Upper lobe of left lung (tissue), 4 donors: ENCODE measurements around the gene MBD3L5.

ENCODE experiments used
- CTCF ChIP-seq, 6 experiments: fragments of 450-650 bp in 4 of 6; fragments of 200-600 bp in 2 of 6; sonication (generic) in 2 of 6; IDR thresholded peaks; one replicate each; pipeline ENCODE4 v1.5.1; 2016 to 2019; ENCODE audit warnings: antibody characterized with exemption in 6 of 6
- EP300 ChIP-seq, 4 donors: sonication (generic); formaldehyde crosslinking; IDR thresholded peaks; one replicate each; pipeline ENCODE4 v1.5.1; 2017; ENCODE audit warnings: antibody characterized with exemption in 4 of 4, control low read depth in 2 of 4
- POLR2A ChIP-seq, 4 donors: fragments of 450-650 bp; IDR thresholded peaks; one replicate each; pipeline ENCODE4 v1.5.1; 2016 to 2017; ENCODE audit warnings: antibody characterized with exemption in 4 of 4, mild to moderate bottlenecking in 2 of 4
- POLR2AphosphoS5 ChIP-seq, 2 donors: sonication (generic); formaldehyde crosslinking; IDR thresholded peaks; one replicate each; pipeline ENCODE4 v1.5.1; 2017; ENCODE audit warnings: antibody characterized with exemption in 2 of 2

- TF ChIP-seq POLR2AphosphoS5 (IDR thresholded peaks at IDR 0.05) = no peak
- TF ChIP-seq CTCF (IDR thresholded peaks at IDR 0.05) = no peak
- no peak for TF ChIP-seq EP300 (IDR thresholded peaks at IDR 0.05)
- no peak for TF ChIP-seq POLR2A (IDR thresholded peaks at IDR 0.05)
Observed at GRCh38 chr19:6999933-7000332, 30.4 kb upstream of the MBD3L5 start.
